ENCODE data around the gene CADPS2.

The CADPS2 gene

DNA sequence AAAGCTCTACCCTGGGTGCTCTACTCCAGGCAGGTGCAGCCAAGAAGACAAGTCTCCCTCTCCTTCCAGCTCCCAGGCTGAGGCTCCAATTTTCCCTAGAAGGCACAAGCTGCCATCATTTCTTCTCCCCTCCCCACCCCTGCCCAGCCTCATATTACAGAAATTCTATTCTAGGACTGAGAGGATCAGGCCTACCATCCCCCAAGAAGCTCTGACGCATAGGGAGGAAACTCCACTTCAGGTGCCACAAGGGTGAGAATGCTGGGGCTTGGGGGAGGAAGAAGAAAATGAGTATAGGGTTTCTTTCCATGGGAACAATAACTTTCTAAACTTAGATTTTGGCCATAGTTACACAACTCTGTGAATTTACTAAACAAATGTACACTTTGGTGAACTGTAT lies 617.0 kb downstream of the CADPS2 start:
- DNase-seq (ENCODE audit: low spot score), result no peak
- in situ Hi-C loops (cut with MboI; ENCODE audit: low pct_unique_long_range_greater_than_20kb, low sequenced_read_pairs, unreplicated experiment), result no loop called here
- TF ChIP-seq, protein P1, sequence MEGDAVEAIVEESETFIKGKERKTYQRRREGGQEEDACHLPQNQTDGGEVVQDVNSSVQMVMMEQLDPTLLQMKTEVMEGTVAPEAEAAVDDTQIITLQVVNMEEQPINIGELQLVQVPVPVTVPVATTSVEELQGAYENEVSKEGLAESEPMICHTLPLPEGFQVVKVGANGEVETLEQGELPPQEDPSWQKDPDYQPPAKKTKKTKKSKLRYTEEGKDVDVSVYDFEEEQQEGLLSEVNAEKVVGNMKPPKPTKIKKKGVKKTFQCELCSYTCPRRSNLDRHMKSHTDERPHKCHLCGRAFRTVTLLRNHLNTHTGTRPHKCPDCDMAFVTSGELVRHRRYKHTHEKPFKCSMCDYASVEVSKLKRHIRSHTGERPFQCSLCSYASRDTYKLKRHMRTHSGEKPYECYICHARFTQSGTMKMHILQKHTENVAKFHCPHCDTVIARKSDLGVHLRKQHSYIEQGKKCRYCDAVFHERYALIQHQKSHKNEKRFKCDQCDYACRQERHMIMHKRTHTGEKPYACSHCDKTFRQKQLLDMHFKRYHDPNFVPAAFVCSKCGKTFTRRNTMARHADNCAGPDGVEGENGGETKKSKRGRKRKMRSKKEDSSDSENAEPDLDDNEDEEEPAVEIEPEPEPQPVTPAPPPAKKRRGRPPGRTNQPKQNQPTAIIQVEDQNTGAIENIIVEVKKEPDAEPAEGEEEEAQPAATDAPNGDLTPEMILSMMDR (IDR thresholded peaks at IDR 0.05; ENCODE audit: extremely low read depth, insufficient read depth, missing control alignments), result no peak
